NCI-H345 treated with DMSO at 0.1 percent for 48 hours (cell line): ENCODE results near the gene CCDC110.
A peak's percentile ranks its signal among the peaks of the same experiment; 100 is the strongest.

ENCODE experiments used
- DNase-seq: peaks from one replicate; lab custom pipeline; 2025; ENCODE audit not compliant: unreplicated experiment; lab: John Stamatoyannopoulos, UW

Gene CCDC110

GRCh38 chr4:185424905-185425646 lies 46.5 kb downstream of the CCDC110 start:
- no peak for DNase-seq

GRCh38 chr4:185421366-185422124 lies 50.0 kb downstream of the CCDC110 start:
- no peak for DNase-seq

- no peak for DNase-seq
Observed at GRCh38 chr4:185416955-185417354, 54.6 kb downstream of the CCDC110 start.

GRCh38 chr4:185412412-185412811 lies 59.1 kb downstream of the CCDC110 start:
- no peak for DNase-seq

- DNase-seq = no peak
Observed at GRCh38 chr4:185411849-185412248, 59.7 kb downstream of the CCDC110 start.

- no peak for DNase-seq
Observed at GRCh38 chr4:185408432-185408831, 63.1 kb downstream of the CCDC110 start.

- DNase-seq = no peak
Observed at GRCh38 chr4:185405296-185405999, 66.1 kb downstream of the CCDC110 start.

- no peak for DNase-seq
Observed at GRCh38 chr4:185404031-185404430, 67.5 kb downstream of the CCDC110 start.

GRCh38 chr4:185399466-185399865 lies 72.1 kb downstream of the CCDC110 start:
- DNase-seq = no peak

- DNase-seq = no peak
Observed at GRCh38 chr4:185398618-185399017, 72.9 kb downstream of the CCDC110 start.

- DNase-seq = no peak
Observed at GRCh38 chr4:185396724-185397385, 74.7 kb downstream of the CCDC110 start, which contains the start of gene ANKRD37. TSS of gene ANKRD37 (plus strand) at chr4:185396841. CDS start at chr4:185396924, 83 bp downstream.

- DNase-seq = peak; percentile 77
Observed at GRCh38 chr4:185395956-185396723, 75.4 kb downstream of the CCDC110 start.

- no peak for DNase-seq
Observed at GRCh38 chr4:185395238-185395955, 76.1 kb downstream of the CCDC110 start, which contains the start of gene LRP2BP. TSS of gene LRP2BP (minus strand) at chr4:185395924. CDS start at chr4:185378186, 17,738 bp downstream.
